ENCODE results near the gene XPO6.

DNA sequence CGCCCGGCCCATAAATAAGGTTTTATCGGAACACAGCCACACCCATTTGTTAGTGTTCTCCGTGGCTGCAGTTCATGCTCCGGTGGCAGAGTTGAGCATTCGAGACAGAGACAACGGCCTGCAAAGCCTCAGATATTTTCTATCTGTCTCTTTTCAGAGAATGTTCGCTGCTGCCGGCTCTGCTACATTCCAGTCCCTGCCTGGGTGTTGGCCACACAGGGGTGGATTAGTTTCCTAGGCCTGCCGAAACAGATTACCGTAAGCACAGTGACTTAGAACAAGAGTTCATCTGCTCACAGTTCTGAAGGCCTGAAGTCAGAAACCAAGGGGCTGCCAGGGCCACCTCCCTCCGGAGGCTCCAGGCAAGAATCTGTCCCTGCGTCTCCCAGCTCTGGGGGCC, 129.1 kb downstream of the XPO6 start:
- TF ChIP-seq, protein P1, sequence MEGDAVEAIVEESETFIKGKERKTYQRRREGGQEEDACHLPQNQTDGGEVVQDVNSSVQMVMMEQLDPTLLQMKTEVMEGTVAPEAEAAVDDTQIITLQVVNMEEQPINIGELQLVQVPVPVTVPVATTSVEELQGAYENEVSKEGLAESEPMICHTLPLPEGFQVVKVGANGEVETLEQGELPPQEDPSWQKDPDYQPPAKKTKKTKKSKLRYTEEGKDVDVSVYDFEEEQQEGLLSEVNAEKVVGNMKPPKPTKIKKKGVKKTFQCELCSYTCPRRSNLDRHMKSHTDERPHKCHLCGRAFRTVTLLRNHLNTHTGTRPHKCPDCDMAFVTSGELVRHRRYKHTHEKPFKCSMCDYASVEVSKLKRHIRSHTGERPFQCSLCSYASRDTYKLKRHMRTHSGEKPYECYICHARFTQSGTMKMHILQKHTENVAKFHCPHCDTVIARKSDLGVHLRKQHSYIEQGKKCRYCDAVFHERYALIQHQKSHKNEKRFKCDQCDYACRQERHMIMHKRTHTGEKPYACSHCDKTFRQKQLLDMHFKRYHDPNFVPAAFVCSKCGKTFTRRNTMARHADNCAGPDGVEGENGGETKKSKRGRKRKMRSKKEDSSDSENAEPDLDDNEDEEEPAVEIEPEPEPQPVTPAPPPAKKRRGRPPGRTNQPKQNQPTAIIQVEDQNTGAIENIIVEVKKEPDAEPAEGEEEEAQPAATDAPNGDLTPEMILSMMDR (IDR thresholded peaks at IDR 0.05; ENCODE audit: low read depth, low read length, missing input control), result no peak
- no peak for TF ChIP-seq RAD21 (IDR thresholded peaks at IDR 0.05)
